ENCODE measurements around the gene ZSCAN21. TPM values are rescaled to one million over a fixed set of nuclear protein-coding genes. Genes with fewer than 3 reads are reported as not detected.

ZSCAN21 gene
- total and polyA plus RNA-seq, 10 of the 15 experiments (the other 5 are each of a cell fraction or from before 2014, with no cell fraction given) = 1.9 to 9.6 (median 7.1) TPM

- H3K4me3 ChIP-seq = no peak overlapping the region
- no peak overlapping the region for H2AFZ ChIP-seq (ENCODE audit: control insufficient read depth, low read depth, low read length)
- no peaks in the 10 kb centered on the region for H3K9me3 ChIP-seq (replicated peaks; ENCODE audit: control insufficient read depth, insufficient read depth, low read length)
- RAD21 ChIA-PET (ENCODE audit: unreplicated experiment) = no interaction called here
- peaks cover 3% of the 10 kb centered on the region; the same call in 1 of the 2 replicates for H4K20me1 ChIP-seq (ENCODE audit: control insufficient read depth, insufficient read depth)
- intact Hi-C loops (cut with micrococcal nuclease; ENCODE audit: unreplicated experiment) = no loop called here
- SMC1A ChIA-PET (ENCODE audit: uncharacterized antibody, unreplicated experiment) = interaction anchor here (1.3 to 1.8 kb wide), 2 partner anchors 9 to 30 kb away, joined by 3 to 4 read pairs; no protein-coding TSS in a partner anchor
- in situ Hi-C loops (cut with MboI) = no loop called here
- POLR2A ChIA-PET = interaction anchor here (0.8 kb wide), 1 partner anchor 9 kb away, joined by 3 read pairs; no protein-coding TSS in a partner anchor
- no peak overlapping the region; the same call in 1 of the 2 replicates for H3K9ac ChIP-seq (ENCODE audit: control insufficient read depth, insufficient read depth, low read length)
- WGBS (ENCODE audit: insufficient coverage, insufficient replicate concordance, low lambda C conversion rate, missing lambda C conversion rate) = 96% methylated on average over 10 of the region's 10 CpGs
- H3K27me3 ChIP-seq (replicated peaks in 1 of 2; ENCODE audit: control insufficient read depth in 2 of 2, insufficient read depth in 2 of 2, low read length in 1 of 2) = no peaks in the 10 kb centered on the region
- CTCF ChIA-PET = no interaction called here
- FAIRE-seq (no peak), DNase-seq (ENCODE audit: low read depth, low spot score) (no peak), ATAC-seq (no peak)
- H3K27ac ChIP-seq (ENCODE audit: control insufficient read depth, insufficient read depth) = no peak overlapping the region
- peaks cover 29% of the 10 kb centered on the region for H3K79me2 ChIP-seq (ENCODE audit: control insufficient read depth, insufficient read depth, low read length)
- peaks cover 16% of the 10 kb centered on the region for H3K4me1 ChIP-seq (ENCODE audit: control insufficient read depth, insufficient read depth, low read length)
- TF ChIP-seq RB1 (IDR thresholded peaks at IDR 0.05; ENCODE audit: borderline replicate concordance) = no peak
- no peak for TF ChIP-seq HDAC2 (IDR thresholded peaks at IDR 0.05)
- no peak for TF ChIP-seq ZSCAN29 (IDR thresholded peaks at IDR 0.05)
- no peak for TF ChIP-seq POLR2A (IDR thresholded peaks at IDR 0.05; ENCODE audit: low read depth, low read length)
- TF ChIP-seq SP1 (IDR thresholded peaks at IDR 0.05; ENCODE audit: low read depth, low read length) = no peak
- TF ChIP-seq E4F1 (IDR thresholded peaks at IDR 0.05; ENCODE audit: borderline replicate concordance, partially characterized antibody) = no peak
- no peak for TF ChIP-seq SMAD5 (IDR thresholded peaks at IDR 0.05; ENCODE audit: low read depth)
- TF ChIP-seq CBX5 (IDR thresholded peaks at IDR 0.05; ENCODE audit: low read depth) = no peak
- peaks cover 39 to 42% of the 10 kb centered on the region in 2 experiments for H3K36me3 ChIP-seq (ENCODE audit: control insufficient read depth in 2 of 2, insufficient read depth in 2 of 2, low read length in 1 of 2)
- no peak overlapping the region for H3K4me2 ChIP-seq (ENCODE audit: control insufficient read depth, insufficient read depth)
- TSS peak; percentile 60 for BruUV-seq (replicated peaks)
These were observed 49.3 kb downstream of the ZSCAN21 start for GRCh38 chr7:100098913-100099312.

Data from GM12878 (cell line).